Gastroesophageal sphincter (tissue), 4 donors: ENCODE data around the gene DHCR24. TPM values are rescaled to one million over a fixed set of nuclear protein-coding genes. Genes with fewer than 3 reads are reported as not detected.

Source experiments
- ATAC-seq: fragments of 150-250 bp; one replicate; pipeline ENCODE4 v1.9.1; 2016; ENCODE audit warnings: mild to moderate bottlenecking, moderate library complexity
- H3K27ac ChIP-seq, 4 donors: fragments of 200-600 bp; sonication (generic) in 3 of 4; 1 replicate in 3 of 4; 2 replicates in 1 of 4; pipeline ENCODE4 v1.5.1; 2016 to 2019
- H3K27me3 ChIP-seq: fragments of 200-600 bp; sonication (generic); one replicate; pipeline ENCODE4 v1.5.1; 2019
- H3K36me3 ChIP-seq, 2 donors: fragments of 200-600 bp; sonication (generic); one replicate each; pipeline ENCODE4 v1.5.1; 2019; ENCODE audit warnings: control low read depth in 1 of 2
- H3K4me1 ChIP-seq, 3 donors: fragments of 200-600 bp; sonication (generic); 1 replicate in 2 of 3; 2 replicates in 1 of 3; pipeline ENCODE4 v1.5.1; 2016 to 2019; ENCODE audit warnings: control low read depth in 2 of 3
- H3K4me3 ChIP-seq, 2 donors: fragments of 200-600 bp; sonication (generic); one replicate each; pipeline ENCODE4 v1.5.1; 2019; ENCODE audit warnings: mild to moderate bottlenecking in 1 of 2, moderate library complexity in 1 of 2
- H3K9me3 ChIP-seq, 3 donors: fragments of 200-600 bp; sonication (generic); one replicate each; pipeline ENCODE4 v1.5.1; 2017 to 2019; ENCODE audit warnings: control low read depth in 2 of 3
- CTCF ChIP-seq, 4 experiments: fragments of 200-600 bp in 2 of 4; fragments of 450-650 bp in 2 of 4; sonication (generic) in 1 of 4; IDR thresholded peaks; one replicate each; pipeline ENCODE4 v1.5.1; 2017 to 2019; ENCODE audit warnings: antibody characterized with exemption in 4 of 4, mild to moderate bottlenecking in 2 of 4, moderate library complexity in 2 of 4
- EP300 ChIP-seq: sonication (generic); formaldehyde crosslinking; IDR thresholded peaks from one replicate; pipeline ENCODE4 v1.6.1; 2017; ENCODE audit warnings: antibody characterized with exemption, mild to moderate bottlenecking
- POLR2A ChIP-seq, 2 donors: fragments of 450-650 bp; IDR thresholded peaks; one replicate each; pipeline ENCODE4 v1.6.1; 2017; ENCODE audit warnings: antibody characterized with exemption in 2 of 2, mild to moderate bottlenecking in 2 of 2, moderate library complexity in 1 of 2
- POLR2AphosphoS5 ChIP-seq: sonication (generic); formaldehyde crosslinking; IDR thresholded peaks from one replicate; pipeline ENCODE4 v1.6.1; 2017; ENCODE audit warnings: antibody characterized with exemption
- WGBS, 2 donors: methylation state at CpG; one replicate each; pipeline ENCODE4 v1.1.5; 2018; ENCODE audit warnings: low coverage in 1 of 2; 5-methylcytosine and 5-hydroxymethylcytosine counted together
- total RNA-seq, 4 donors: library from RNA; depleted of rRNA; stranded (reverse); fragments of >200 nt; gene quantifications; one replicate each; pipeline ENCODE4 v1.1.0, GENCODE V29; 2016

DHCR24 gene
- total RNA-seq, 4 donors from 2014 or later: 7.9 to 31.9 (median 15.9) TPM

- ATAC-seq: no peak
- peaks cover under 1% of the 10 kb centered on the region for H3K27me3 ChIP-seq
- WGBS, 2 donors: 20 to 25% methylated on average over 13 to 16 of the region's 24 CpGs
- TF ChIP-seq EP300: no peak
- no peak for TF ChIP-seq CTCF (IDR thresholded peaks at IDR 0.05)
- TF ChIP-seq POLR2AphosphoS5: no peak
- TF ChIP-seq POLR2A (IDR thresholded peaks at IDR 0.05): no peak
- peak overlapping the region; percentile 65 to 68 for H3K4me3 ChIP-seq
- H3K27ac ChIP-seq: peak overlapping the region in 1 of 4 donors; percentile 61
- no peaks in the 10 kb centered on the region for H3K36me3 ChIP-seq
- no peaks in the 10 kb centered on the region for H3K9me3 ChIP-seq
- H3K4me1 ChIP-seq: peaks cover 0 to 24% (median 6%) of the 10 kb centered on the region in 3 donors
These were observed 930 bp downstream of the DHCR24 start for GRCh38 chr1:54885807-54886723.

GRCh38 chr1:54885237-54885679 is 1.7 kb downstream of the DHCR24 start:
- WGBS, 2 donors: 79 to 92% methylated on average over 2 to 4 of the region's 4 CpGs
- Histone ChIP-seq H3K4me3 (no peak overlapping the region), H3K36me3 (peaks cover 0 to 3% of the 10 kb centered on the region in 2 donors), H3K27ac (no peak overlapping the region), H3K27me3 (no peaks in the 10 kb centered on the region), H3K9me3 (no peaks in the 10 kb centered on the region), H3K4me1 (peaks cover 0 to 24% (median 6%) of the 10 kb centered on the region in 3 donors)
- ATAC-seq: no peak
- TF ChIP-seq POLR2AphosphoS5 (no peak), CTCF (IDR thresholded peaks at IDR 0.05) (no peak), POLR2A (IDR thresholded peaks at IDR 0.05) (no peak), EP300 (no peak)

- no peak for ATAC-seq
- WGBS, 2 donors: 40 to 83% methylated on average over 1 of the region's 3 CpGs
- no peak overlapping the region for H3K4me3 ChIP-seq
- TF ChIP-seq POLR2A (IDR thresholded peaks at IDR 0.05): no peak
- TF ChIP-seq CTCF (IDR thresholded peaks at IDR 0.05): no peak
- TF ChIP-seq EP300: no peak
- TF ChIP-seq POLR2AphosphoS5: no peak
- peaks cover 0 to 5% of the 10 kb centered on the region in 2 donors for H3K36me3 ChIP-seq
- H3K9me3 ChIP-seq: no peaks in the 10 kb centered on the region
- no peaks in the 10 kb centered on the region for H3K27me3 ChIP-seq
- H3K4me1 ChIP-seq: peaks cover 0 to 24% (median 6%) of the 10 kb centered on the region in 3 donors
- H3K27ac ChIP-seq: no peak overlapping the region
These were observed 2.2 kb downstream of the DHCR24 start for GRCh38 chr1:54884768-54885167.

- TF ChIP-seq CTCF (IDR thresholded peaks at IDR 0.05) (no peak), EP300 (no peak), POLR2A (IDR thresholded peaks at IDR 0.05) (no peak), POLR2AphosphoS5 (no peak)
- ATAC-seq: no peak
- WGBS, 2 donors: 29 to 46% methylated on average over 3 of the region's 3 CpGs
- no peaks in the 10 kb centered on the region for H3K9me3 ChIP-seq
- peaks cover 0 to 5% of the 10 kb centered on the region in 2 donors for H3K36me3 ChIP-seq
- no peaks in the 10 kb centered on the region for H3K27me3 ChIP-seq
- H3K27ac ChIP-seq: no peak overlapping the region
- peaks cover 0 to 24% (median 6%) of the 10 kb centered on the region in 3 donors for H3K4me1 ChIP-seq
- no peak overlapping the region for H3K4me3 ChIP-seq
These were observed 2.8 kb downstream of the DHCR24 start for GRCh38 chr1:54884135-54884586.
